ENCODE data around the gene SLC25A38.
A peak's percentile ranks its signal among the peaks of the same experiment; 100 is the strongest.

The SLC25A38 gene

GRCh38 chr3:39383881-39384664, 903 bp downstream of the SLC25A38 start:
- POLR2A ChIA-PET, result interaction anchor here (0.6 to 2.7 kb wide), 4 partner anchors 22 to 399 kb away, joined by 3 to 14 read pairs (median 3); partner anchors contain the start of genes CX3CR1 and RPSA
- peak; percentile 31 for DNase-seq (ENCODE audit: low read depth, low spot score)
- H3K4me3 ChIP-seq (ENCODE audit: low read depth, low read length), result peak overlapping the region; percentile 93
- peak; percentile 19 for TF ChIP-seq CTCF (IDR thresholded peaks at IDR 0.05; ENCODE audit: insufficient read depth, low read length, missing control alignments)
- CTCF ChIA-PET, result interaction anchor here (1.2 kb wide), 1 partner anchor 96 kb away, joined by 4 read pairs; no protein-coding TSS in a partner anchor

GRCh38 chr3:39384665-39385000, 1.5 kb downstream of the SLC25A38 start:
- no peak for DNase-seq (ENCODE audit: low read depth, low spot score)
- CTCF ChIA-PET, result interaction anchor here (1.2 kb wide), 1 partner anchor 96 kb away, joined by 4 read pairs; no protein-coding TSS in a partner anchor
- H3K4me3 ChIP-seq (ENCODE audit: low read depth, low read length), result peak overlapping the region; percentile 93
- POLR2A ChIA-PET, result interaction anchor here (0.6 to 2.7 kb wide), 3 partner anchors 22 to 399 kb away, joined by 3 to 14 read pairs (median 3); partner anchors contain the start of genes CX3CR1 and RPSA
- TF ChIP-seq CTCF (IDR thresholded peaks at IDR 0.05; ENCODE audit: insufficient read depth, low read length, missing control alignments), result no peak

- POLR2A ChIA-PET, result interaction anchor here (0.7 to 2.7 kb wide), 2 partner anchors 21 to 229 kb away, joined by 4 to 14 read pairs; partner anchors contain the start of gene RPSA
- no peak for DNase-seq (ENCODE audit: low read depth, low spot score)
- H3K4me3 ChIP-seq (ENCODE audit: low read depth, low read length), result no peak overlapping the region
- no peak for TF ChIP-seq CTCF (IDR thresholded peaks at IDR 0.05; ENCODE audit: insufficient read depth, low read length, missing control alignments)
- CTCF ChIA-PET, result interaction anchor here (1.2 to 1.7 kb wide), 3 partner anchors 97 to 260 kb away, joined by 3 to 6 read pairs (median 4); no protein-coding TSS in a partner anchor
Measured at GRCh38 chr3:39385456-39386090, 2.4 kb downstream of the SLC25A38 start.

GRCh38 chr3:39386318-39386717, 3.1 kb downstream of the SLC25A38 start:
- H3K4me3 ChIP-seq (ENCODE audit: low read depth, low read length), result no peak overlapping the region
- ChIA-PET CTCF (interaction anchor here (0.8 to 1.7 kb wide), 5 partner anchors 8 to 260 kb away, joined by 3 to 6 read pairs (median 3); no protein-coding TSS in a partner anchor), POLR2A (interaction anchor here (0.7 kb wide), 1 partner anchor 229 kb away, joined by 4 read pairs; no protein-coding TSS in a partner anchor)
- TF ChIP-seq CTCF (IDR thresholded peaks at IDR 0.05; ENCODE audit: insufficient read depth, low read length, missing control alignments), result no peak
- no peak for DNase-seq (ENCODE audit: low read depth, low spot score)

GRCh38 chr3:39387411-39387975, 4.3 kb downstream of the SLC25A38 start:
- H3K4me3 ChIP-seq (ENCODE audit: low read depth, low read length), result no peak overlapping the region
- no peak for TF ChIP-seq CTCF (IDR thresholded peaks at IDR 0.05; ENCODE audit: insufficient read depth, low read length, missing control alignments)
- no peak for DNase-seq (ENCODE audit: low read depth, low spot score)

More at GRCh38 chr3:39387411-39387975, 4.3 kb downstream of the SLC25A38 start:
- CTCF ChIA-PET, result interaction anchor here (1.2 to 1.3 kb wide), 2 partner anchors 14 to 15 kb away, joined by 3 read pairs; no protein-coding TSS in a partner anchor
- POLR2A ChIA-PET, result no interaction called here
